SK-N-SH treated with all-trans-retinoic acid at 6 μM for 48 hours (cell line): ENCODE data around the gene MUSK.

ENCODE experiments used
- ISL1 ChIP-seq: fragments of 250-450 bp; sonication (Bioruptor Pico); IDR thresholded peaks from 2 replicates; pipeline ENCODE4 v2.1.2; 2022; ENCODE audit warnings: mild to moderate bottlenecking, moderate library complexity
- ZC3H10 ChIP-seq: fragments of 250-450 bp; sonication (Bioruptor Pico); IDR thresholded peaks from 2 replicates; pipeline ENCODE4 v1.5.1; 2021; ENCODE audit warnings: mild to moderate bottlenecking, moderate library complexity
- ZFP30 ChIP-seq: fragments of 450-650 bp; formaldehyde crosslinking; IDR thresholded peaks from 2 replicates; pipeline ENCODE4 v1.5.0; 2022; ENCODE audit warnings: mild to moderate bottlenecking, moderate library complexity
- TF ChIP-seq, protein P1 (sequence below): fragments of 250-450 bp; sonication (Bioruptor Pico); IDR thresholded peaks from 2 replicates; pipeline ENCODE4 v1.5.0; 2020; ENCODE audit warnings: mild to moderate bottlenecking, moderate library complexity

DNA sequence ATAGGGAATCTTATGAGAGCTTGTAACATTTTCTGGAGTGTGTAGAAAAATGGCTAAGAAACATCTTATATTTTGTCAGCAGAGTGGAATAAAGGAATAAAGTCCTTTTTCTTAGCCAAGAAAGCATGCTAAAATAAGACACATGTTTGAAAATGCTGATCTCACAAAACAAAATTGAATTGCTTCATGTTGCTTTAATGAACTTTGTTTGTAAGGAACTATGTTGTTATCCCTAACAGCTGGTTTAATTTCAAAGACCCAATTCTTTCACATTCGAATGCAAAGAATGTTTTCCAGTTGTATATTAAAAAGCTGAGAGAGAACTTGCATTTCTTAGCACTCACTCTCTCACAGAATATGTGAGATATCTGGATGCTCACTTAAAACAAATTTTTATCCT lies 107.6 kb downstream of the MUSK start:
- TF ChIP-seq ISL1 (CRISPR knock-in tag) (no peak), ZFP30 (CRISPR knock-in tag) (no peak), ZC3H10 (no peak)
- TF ChIP-seq, protein P1, sequence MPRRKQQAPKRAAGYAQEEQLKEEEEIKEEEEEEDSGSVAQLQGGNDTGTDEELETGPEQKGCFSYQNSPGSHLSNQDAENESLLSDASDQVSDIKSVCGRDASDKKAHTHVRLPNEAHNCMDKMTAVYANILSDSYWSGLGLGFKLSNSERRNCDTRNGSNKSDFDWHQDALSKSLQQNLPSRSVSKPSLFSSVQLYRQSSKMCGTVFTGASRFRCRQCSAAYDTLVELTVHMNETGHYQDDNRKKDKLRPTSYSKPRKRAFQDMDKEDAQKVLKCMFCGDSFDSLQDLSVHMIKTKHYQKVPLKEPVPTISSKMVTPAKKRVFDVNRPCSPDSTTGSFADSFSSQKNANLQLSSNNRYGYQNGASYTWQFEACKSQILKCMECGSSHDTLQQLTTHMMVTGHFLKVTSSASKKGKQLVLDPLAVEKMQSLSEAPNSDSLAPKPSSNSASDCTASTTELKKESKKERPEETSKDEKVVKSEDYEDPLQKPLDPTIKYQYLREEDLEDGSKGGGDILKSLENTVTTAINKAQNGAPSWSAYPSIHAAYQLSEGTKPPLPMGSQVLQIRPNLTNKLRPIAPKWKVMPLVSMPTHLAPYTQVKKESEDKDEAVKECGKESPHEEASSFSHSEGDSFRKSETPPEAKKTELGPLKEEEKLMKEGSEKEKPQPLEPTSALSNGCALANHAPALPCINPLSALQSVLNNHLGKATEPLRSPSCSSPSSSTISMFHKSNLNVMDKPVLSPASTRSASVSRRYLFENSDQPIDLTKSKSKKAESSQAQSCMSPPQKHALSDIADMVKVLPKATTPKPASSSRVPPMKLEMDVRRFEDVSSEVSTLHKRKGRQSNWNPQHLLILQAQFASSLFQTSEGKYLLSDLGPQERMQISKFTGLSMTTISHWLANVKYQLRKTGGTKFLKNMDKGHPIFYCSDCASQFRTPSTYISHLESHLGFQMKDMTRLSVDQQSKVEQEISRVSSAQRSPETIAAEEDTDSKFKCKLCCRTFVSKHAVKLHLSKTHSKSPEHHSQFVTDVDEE (CRISPR knock-in tag) = no peak
